GM21390 (cell line): Measurements from ENCODE around the gene EHD4.

ENCODE experiments used
- ATAC-seq: cut with Tn5 transposase; IDR thresholded peaks from one replicate; pipeline ENCODE4 v1.9.1; 2021; ENCODE audit not compliant: unreplicated experiment

EHD4 gene

DNA sequence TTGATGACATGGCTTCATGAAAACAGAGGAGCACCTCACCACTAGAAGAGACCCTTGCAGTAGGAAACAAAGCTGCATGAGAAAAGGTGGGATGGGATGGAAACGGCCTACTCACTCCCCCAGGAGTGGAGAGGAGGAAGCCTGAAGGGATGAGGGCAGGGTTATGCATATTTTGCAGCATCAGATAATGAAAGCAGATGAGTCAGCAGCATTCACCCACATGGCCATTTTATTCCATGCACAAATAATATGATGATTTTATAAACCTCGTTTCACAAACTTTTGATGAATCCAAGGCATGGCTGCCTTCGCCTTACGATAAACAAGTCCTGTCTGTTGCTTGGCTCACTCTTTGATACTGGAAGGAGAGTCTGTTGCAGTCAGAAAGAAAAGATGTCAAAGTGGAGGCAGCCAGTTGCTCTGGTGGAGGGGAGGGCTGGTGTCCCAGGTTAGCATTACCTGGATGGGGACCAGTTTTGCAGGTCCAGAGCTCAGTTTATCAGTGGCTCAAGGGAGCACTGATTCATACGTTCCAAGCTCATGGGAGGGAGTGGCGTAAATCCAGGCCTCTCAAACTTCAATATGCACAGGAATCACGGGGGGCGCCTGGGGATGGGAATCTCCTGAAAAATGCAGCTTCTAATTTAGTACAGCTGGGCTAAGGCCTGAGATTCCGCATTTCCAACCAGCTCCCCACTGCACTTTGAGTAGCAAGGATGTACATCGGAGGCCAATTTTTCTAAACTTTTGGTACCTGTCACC lies 9.2 kb upstream of the EHD4 start:
- no peak for ATAC-seq

DNA sequence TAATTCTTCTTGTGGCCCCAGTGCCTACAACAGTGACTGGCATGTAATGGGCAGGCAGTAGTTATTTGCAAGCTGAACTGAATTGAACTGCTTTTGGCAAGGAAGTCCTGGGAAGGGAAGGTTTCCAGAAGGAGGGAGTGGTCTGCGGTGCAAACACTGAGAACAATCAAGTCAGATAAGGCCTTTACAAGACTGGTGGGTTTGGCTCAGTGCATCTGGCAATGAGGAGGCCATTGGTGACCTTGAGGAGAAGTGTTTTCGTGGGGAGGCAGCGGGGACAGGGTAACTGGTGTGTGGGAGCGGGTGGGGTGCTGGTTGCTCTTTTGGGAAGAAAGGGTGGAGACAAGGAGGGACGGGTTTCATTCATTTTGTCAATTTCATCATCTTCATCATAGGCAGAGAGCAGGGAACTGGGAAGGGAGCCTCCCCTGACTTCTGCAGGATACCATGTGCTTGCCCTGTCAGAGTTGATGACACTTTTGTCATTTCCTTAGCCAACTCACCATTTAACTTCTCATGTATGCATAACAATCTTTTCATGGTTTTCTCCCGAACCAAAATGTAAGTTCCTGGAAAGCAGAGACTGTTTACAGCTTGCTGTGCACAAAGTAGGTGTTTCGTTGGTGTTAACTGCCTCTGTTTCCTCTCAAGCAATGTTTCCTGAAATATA lies 8.4 kb upstream of the EHD4 start:
- ATAC-seq: no peak

DNA sequence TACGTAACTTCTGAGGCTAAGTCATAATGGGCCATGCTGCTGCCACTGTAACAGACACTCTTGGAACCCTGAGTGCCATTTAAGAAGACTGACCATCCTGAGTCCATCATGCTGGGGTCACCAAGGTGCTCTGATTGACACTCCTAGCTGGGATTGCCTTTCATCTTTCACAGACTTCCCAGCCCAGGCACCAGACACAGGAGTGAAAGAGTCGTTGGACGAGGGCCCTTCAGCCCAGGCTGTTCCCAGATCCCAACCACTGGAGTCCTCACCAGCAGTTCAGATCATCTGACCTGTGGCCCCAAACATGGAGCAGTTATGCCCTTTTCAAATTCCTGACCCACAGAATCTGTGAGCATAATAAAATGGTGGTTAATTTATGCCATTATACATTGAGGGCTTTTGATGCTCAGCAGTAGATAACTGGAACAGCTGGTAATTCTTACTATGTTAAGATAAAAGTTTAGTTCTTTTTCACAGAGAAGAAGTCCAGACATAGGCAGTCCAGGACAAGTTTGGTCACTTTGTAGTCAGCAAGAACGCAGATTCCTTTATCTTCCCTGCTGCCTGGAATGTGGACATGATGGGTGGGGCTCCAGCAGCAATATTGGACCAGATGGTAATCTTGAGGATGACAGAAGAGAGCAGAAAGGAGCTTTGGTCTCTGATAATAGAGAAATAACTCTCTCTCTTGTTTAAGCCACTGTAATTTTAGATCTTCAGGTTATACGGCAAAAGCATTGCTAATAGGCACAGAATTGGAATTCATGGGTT lies 7.3 kb upstream of the EHD4 start:
- ATAC-seq: no peak

DNA sequence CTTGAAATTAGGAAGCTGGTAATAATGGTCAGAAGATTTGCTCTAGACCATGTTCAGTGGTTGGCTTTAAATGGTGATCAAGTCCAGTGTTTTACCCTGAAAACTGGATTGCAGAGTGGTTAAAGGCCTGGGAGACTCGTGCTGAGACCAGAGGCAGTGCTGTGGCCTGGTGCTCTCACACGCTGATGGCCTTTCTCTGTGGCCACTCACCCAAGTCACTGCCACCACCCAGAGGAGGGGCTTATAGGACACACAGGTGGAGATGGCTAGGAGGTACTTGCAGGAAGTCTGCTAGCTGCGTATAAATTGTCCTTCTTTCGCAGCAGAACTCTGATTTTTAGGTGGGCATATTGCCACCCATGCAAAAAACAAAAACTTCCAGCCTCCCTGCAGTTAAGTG lies 6.2 kb upstream of the EHD4 start:
- ATAC-seq: no peak

DNA sequence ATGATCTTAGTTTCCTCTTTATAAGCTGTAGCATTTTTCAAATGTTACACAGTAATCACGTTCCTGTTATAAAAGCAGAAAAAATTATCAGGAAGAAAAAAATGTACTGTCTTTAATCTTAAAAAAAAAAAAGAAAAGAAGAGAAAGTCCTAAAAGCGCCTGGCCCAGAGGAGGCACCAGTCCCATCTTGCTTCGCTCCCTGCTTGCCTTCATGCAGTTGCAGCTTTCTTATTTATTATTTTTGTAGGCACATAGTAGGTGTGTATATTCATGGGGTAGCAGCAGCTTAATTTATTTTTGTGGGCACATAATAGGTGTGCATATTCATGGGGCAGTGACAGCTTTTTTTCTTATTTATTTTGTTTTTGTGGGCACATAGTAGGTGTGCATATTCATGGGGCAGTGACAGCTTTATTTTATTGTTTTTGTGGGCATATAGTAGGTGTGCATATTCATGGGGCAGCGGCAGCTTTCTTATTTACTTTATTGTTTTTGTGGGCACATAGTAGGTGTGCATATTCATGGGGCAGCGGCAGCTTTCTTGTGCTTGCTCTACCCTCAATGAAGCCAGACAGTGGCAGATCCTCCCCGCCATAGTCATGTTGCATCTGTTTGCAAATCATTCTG lies 5.5 kb upstream of the EHD4 start:
- no peak for ATAC-seq

DNA sequence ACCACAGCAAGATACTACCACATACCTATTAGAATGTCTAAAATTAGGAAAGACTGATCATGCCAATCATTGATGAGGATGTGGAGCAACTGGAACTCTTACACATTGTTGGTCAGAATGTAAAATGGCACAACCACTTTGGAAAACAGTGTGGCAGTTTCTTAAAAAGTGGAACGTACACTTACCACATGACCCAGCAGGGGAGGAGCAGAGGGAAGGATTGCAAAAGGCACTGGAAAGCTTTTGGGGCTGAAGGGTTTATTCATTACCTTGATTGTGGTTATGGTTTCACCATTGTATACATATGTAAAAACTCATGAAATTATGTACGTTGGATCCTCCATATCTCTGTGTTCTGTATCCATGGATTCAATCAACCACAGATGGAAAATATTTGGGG lies 3.3 kb upstream of the EHD4 start:
- no peak for ATAC-seq

DNA sequence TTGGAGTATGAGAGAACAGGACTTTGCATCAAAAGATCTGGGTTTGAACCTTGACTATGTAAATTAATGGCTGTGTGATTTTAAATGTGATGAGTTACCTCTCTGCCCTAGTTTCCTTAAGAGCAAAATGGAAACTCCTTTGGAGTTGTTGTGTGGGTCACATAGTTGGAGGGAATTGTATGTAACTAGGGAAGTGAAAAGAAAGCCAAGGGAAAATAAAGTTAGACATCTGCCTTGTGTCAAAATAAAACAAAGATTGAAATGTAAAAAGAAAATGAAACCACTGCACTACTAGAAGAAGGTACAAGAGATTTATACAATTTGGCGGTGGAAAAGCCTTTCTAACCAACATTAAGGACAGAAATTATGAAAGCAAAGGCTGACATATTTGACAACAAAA lies 1.7 kb upstream of the EHD4 start:
- no peak for ATAC-seq

DNA sequence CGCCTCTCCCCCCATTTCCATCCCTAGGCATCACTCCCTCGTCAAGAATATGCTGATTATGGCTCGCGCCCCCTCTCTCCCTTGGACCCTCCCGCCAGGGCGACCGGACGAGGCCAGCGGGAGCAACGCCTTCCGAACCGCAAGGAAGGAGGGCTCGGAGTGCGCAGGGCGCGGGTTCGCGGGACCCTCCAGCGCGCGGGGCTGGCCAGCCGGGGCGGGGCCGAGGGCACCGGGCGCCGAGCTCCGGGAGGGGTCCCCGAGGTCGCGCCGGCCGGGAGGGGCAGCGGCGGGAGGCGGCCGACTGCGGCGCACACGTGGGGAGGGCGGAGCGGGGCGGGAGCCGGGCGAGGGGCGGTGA lies 483 bp downstream of the EHD4 start:
- ATAC-seq: peak; percentile 22

DNA sequence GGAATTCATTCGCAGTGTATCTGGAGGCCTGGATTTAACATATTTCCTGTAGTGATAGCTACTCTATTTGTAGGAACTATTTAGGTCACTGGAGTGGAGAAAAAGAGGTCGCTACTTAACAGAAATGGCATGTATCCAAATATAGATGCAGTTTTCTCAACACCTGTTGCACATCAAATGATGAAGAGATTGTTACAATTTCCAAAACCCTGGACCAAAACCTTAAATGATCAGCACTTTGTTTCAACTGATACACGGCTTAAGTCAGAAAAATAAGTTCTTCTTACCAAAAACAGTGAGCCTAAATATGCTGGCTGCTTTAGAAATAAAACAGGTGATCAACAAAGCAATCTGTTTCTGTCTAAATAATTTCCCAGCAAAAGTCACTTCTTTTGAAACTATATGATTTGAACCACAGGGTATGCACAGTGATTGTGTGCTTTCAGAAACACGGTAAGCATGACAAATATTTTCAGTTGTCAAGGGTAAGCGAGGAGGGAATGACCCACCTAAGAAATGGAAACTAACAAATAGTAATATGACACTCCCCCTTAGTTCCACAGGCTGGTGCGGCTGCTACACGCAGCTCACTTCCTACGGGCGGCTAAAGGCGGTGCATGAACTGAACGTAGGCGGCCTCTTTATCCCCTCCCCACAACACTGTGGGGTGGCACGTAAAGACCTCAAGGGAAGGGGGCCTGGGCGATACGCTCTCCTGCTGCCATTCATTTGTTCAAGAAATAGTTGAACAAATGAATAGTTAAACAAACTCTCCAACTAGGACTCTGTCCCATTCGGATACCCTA lies 1.1 kb downstream of the EHD4 start:
- ATAC-seq: peak; percentile 47

DNA sequence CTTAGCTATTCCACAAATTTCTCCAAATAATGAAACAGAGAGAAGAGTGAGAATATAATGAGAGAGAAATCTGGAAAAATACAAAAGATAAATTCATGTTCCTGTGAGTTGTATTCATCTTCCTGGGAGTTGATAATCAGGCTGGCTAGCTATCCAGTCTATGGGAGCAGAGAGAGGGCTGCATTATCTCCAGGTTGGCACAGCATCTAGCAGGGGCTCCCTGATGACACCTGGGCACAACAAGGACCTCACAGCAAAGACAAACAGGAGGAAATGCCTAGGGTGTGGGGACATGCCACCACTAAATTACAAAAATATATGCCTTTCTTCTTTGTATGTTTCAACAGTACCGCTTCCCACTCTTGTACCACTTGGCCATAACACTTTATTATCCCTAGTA lies 1.9 kb downstream of the EHD4 start:
- no peak for ATAC-seq

DNA sequence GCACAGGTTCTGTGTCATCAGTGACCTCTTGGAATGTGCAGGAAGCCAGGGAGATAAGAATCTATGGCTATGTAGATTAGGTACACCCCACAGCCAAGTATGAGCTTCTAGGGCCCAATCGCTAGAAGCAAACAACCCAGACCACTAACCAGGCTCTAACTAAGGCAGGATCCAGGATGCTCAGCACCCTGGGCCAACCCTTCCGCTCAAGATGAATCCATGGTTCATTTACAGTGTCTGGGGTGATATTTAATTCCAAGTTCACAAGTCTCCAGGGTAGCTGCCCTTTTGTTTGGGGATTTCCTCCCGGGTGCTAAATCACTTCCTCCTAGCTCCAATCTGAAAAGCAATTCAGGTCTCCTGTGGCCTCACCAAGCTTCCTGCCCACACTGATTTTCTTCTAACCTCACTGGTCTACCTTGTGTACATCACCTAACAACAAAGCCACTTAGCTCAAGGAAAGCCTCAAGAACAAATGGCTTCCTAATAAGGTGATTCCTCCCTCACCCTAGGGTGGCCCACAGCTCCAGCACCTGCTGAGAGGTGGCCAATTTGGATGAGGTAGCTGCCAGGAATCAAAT lies 2.4 kb downstream of the EHD4 start:
- ATAC-seq: no peak

DNA sequence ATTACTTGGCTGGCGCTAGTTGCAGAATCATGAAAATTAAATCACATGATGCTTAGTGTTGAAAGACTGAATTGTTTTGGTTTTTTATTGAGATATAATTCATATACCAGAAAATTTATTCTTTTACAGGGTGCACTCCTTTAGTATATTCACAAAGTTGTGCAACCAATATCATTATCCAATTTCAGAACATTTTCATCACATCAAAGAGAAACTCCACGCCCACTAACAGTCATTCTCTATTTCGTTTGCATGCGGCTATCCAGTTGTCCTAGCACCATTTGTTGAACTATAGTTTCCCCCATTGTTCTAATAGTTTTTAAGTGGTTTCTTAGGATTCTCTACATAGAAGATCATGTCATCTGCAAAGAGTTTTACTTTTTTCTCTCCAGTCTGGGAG lies 3.7 kb downstream of the EHD4 start:
- no peak for ATAC-seq

DNA sequence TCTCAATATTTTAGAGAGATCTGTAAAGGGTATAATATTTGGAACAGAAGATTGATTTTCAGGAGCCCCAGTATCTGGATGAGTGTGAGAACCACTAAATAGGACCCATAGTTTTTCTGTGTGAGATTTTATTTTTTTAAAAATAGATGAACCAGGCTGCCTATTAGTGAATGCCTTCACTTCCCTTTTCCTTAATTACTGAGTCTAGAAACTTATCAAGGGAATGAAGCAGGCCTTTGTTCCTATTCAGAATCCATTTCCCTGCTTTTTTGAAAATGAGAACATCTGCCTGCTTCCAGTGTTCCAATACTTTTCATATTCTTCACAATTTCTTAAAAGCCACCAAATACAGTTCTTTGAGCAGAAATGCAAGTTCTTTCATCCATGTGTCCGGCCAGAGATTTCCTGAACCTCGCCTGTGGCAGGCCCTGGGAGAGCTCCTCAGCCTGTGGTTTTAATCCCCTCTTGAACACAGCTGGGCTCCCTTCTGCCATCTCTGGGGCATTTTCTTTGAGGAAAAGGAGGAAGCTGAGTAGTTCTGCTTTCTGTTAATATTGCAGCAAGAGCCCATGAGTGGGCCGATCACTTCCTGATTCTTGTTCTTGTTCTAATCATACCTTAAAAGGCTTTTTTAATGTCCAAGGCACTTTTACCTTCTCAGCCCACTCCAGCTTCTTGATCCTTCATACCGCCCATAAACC lies 4.7 kb downstream of the EHD4 start:
- no peak for ATAC-seq

DNA sequence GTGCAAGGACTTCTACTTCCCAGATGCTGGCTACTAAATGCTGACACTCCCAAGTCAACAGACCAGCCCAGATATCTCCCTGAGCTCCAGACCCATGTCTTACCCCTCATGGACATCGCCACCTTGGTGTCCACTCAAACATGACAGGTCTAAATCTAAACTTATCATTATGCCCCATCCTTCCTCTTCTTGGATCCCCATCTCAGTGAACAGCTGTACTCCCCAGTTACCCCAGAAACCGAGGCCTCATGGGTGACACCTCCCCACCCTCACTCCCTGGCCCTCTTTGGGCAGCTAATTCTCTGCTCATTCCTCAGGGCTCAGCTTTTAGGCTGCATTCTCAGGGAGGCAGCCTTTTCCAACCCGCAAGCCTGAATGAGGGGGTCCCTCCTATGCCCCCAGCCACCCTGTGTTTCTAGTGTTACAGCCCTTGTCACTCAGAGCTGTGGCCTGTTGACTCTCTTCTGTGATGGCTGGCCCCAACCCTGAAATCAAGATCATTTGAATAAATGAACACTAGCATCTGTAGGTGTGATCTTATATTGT lies 5.4 kb downstream of the EHD4 start:
- ATAC-seq: no peak

DNA sequence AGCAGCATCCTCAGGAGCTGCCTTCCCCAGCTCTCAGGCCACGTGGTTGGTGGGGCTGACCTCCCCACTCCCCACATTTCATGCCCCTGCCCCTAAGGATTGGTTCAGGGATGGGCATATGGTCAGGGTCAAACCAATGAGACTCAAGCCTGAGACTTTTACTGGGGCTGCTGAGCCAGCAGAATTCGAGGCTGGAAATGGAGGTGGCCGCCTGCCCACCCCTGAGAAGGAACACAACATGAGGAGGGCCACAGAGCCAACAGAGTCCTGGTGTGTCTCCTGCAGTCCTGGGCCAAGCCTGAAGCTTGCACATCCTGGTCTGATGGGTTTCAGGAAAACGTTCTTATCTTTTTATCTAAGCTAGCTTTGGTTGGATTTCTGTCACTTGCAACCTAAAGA lies 5.9 kb downstream of the EHD4 start:
- no peak for ATAC-seq

DNA sequence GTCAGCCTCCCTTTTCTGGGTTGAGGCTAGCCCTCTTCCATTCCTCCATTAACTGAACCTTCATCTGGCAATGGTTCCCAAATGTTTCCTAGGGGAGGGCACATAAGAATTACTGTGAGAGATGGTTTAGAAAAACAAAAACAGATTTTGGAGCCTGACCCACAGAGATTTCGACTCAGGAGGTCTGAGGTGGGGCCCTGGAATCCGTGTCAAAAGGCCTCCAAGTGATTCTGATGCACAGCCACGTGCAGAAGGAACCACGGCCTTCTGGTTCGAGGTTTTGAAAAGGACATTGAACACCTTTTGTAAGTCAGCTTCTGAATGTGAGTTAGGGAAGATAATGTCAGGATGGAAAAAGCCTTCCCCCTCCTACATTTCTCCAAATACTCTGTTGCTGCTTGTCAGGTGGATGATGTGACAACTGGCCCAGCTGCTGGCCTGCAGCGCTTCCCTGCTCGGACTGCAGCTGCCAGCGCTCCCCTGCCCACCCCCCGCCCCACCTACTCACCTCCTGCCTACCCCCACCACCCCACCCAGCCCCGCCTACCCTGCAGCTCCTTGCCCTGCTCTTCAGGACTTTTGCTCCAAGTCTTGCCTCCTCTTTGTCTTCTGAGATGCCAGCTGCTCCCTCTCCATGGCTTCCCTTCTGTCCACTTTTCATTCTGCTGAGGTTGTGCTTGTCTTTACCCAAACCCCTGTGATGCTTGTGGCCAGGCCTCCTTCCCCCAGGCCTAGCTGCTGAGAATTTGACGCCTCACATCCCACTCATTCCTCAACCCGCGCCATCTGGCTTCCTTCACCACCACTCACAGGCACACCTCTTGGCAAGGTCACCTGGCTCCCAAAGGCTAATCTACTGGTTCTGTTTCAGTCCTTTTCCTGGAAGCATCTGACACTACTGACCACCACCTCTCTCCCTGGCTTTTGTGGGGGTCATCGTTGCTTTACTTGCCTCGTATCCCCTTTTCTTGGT lies 6.6 kb downstream of the EHD4 start:
- no peak for ATAC-seq

DNA sequence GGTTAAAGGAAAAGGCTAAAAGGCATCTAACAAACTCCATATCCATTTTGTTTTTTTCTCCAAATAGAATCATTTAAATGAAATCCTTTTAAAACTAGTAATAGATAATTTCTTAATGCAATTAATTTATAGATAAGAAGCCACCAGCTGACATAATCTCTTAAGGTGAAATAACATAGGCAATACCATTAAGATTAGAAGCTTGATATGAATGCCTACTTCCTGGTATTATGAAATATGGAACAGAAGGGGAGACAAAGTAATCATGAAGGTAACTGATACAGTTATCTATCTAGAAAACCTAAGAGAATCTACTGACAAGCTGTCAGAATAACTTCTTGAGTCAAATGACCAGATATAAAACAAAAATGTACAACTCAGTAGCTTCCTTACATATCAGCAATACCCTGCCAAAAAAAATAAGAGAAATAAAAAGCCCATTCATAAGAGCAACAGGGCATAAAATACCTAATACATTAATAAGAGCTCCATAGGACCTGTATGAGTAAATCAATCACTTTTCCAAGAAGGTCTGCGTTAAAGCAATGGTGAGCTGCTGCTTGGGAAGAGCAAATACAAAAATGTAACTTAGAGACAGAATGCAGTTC lies 10.7 kb downstream of the EHD4 start:
- no peak for ATAC-seq

DNA sequence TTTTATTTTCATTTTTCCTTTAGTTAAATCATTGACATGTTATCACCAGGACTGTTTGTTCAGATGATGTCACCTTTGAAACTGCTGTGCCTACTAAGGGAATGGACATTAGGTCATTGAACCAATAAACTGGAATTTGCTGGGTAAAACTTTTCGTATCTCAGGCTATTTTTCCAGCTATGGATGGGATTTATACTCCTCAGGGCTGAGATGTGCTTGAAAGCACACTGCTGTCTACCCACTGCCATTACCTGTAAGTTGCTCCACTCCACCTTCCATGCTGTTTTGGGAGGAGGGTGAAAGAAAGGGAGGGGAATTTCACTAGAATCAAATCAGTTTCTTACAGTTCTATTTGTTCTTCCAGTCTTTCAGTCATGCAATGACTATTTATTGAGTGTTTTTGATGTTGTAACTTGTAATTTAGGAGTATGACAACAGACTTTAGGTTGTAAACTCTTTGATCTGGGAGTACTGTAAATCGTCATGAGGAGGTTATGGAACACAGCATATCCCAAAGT lies 11.3 kb downstream of the EHD4 start:
- no peak for ATAC-seq
